AG09309 (cell line): Measurements from ENCODE around the gene SPEM2.
A peak's percentile ranks its signal among the peaks of the same experiment; 100 is the strongest.

Experiments
- DNase-seq: peaks from one replicate; pipeline ENCODE4 v3.0.0-alpha.2; 2010; ENCODE audit warnings: low read depth
- H3K4me3 ChIP-seq: 2 replicates; pipeline ENCODE4 v1.5.1; 2011; ENCODE audit warnings: mild to moderate bottlenecking, low read depth, low read length, moderate library complexity; ENCODE audit not compliant: control insufficient read depth
- CTCF ChIP-seq: IDR thresholded peaks from 2 replicates; pipeline ENCODE4 v1.5.1; 2011; ENCODE audit warnings: mild to moderate bottlenecking, low read depth, low read length, inconsistent platforms; ENCODE audit not compliant: insufficient read depth, control insufficient read depth; ENCODE audit errors: missing control alignments

The SPEM2 gene

GRCh38 chr17:7436556-7437368 is 11.3 kb downstream of the SPEM2 start:
- peak; percentile 18 for DNase-seq
- peak; percentile 54 for TF ChIP-seq CTCF
- H3K4me3 ChIP-seq = peak overlapping the region; percentile 32

GRCh38 chr17:7437369-7437863 is 12.0 kb downstream of the SPEM2 start:
- H3K4me3 ChIP-seq = peak overlapping the region; percentile 17
- TF ChIP-seq CTCF = no peak
- DNase-seq = no peak

GRCh38 chr17:7437950-7438614 is 12.7 kb downstream of the SPEM2 start:
- TF ChIP-seq CTCF = no peak
- DNase-seq = no peak
- H3K4me3 ChIP-seq = peak overlapping the region; percentile 16; the same call in 1 of the 2 replicates

- DNase-seq = no peak
- no peak for TF ChIP-seq CTCF
- no peak overlapping the region for H3K4me3 ChIP-seq
Measured at GRCh38 chr17:7438656-7439460, 13.4 kb downstream of the SPEM2 start.

DNA sequence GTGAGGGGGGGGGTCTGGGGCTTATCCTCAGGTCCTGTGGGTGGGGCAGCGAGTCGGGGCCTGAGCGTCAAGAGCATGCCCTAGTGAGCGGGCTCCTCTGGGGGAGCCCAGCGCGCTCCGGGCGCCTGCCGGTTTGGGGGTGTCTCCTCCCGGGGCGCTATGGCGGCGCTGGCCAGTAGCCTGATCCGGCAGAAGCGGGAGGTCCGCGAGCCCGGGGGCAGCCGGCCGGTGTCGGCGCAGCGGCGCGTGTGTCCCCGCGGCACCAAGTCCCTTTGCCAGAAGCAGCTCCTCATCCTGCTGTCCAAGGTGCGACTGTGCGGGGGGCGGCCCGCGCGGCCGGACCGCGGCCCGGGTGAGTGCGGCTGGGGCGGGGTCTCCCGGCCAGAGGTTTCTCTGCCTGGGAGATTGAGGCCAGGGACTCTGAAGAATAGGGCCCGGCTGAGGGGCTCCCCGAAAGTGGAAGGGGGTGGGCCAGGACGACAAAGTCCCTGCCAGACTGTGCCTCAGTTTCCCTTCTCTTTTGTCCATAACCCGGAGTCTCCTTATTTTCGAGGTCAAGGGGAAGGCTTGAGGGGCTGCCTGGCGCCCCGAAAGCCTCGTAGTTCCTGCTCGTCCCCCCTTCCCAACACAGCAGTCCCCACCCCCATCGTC is 14.2 kb downstream of the SPEM2 start, which contains the start of gene FGF11:
Gene FGF11, plus strand, starts transcription at position 51 of the 651 bp plus-strand sequence. Its CDS starts 109 bp downstream, at position 160.
- no peak for DNase-seq
- no peak for TF ChIP-seq CTCF
- peak within 1 kb of the TSS; percentile 45 for H3K4me3 ChIP-seq

GRCh38 chr17:7440113-7440833 is 14.9 kb downstream of the SPEM2 start:
- no peak for TF ChIP-seq CTCF
- H3K4me3 ChIP-seq = peak overlapping the region; percentile 45
- DNase-seq = no peak
